HEK293 (cell line): ENCODE results near the gene PEAR1.

Experiments used
- CTCF ChIA-PET: fragments of 350-600 bp; formaldehyde crosslinking; extraction: SDS; loops from one replicate; lab custom pipeline; 2021; ENCODE audit warnings: antibody characterized with exemption; lab: Yijun Ruan, JAX
- POLR2A ChIA-PET: fragments of 300-600 bp; formaldehyde crosslinking; extraction: SDS; loops from one replicate; lab custom pipeline; 2020; ENCODE audit warnings: antibody characterized with exemption, inconsistent platforms; lab: Yijun Ruan, JAX
- H3K27ac ChIP-seq: fragments of 200-500 bp; sonication (Bioruptor generic); 2 replicates; pipeline ENCODE4 v1.5.1; 2014; ENCODE audit warnings: low read depth, low read length, control low read depth, inconsistent platforms; ENCODE audit errors: extremely low read depth
- H3K36me3 ChIP-seq, 2 experiments: fragments of 200-500 bp in 1 of 2; sonication (Bioruptor generic) in 1 of 2; 1 replicate in 1 of 2; 2 replicates in 1 of 2; pipeline ENCODE4 v1.5.1; 2014 to 2017; ENCODE audit warnings: inconsistent platforms in 2 of 2, low read length in 2 of 2; ENCODE audit not compliant: control insufficient read depth in 2 of 2, insufficient read depth in 1 of 2
- H3K4me1 ChIP-seq: fragments of 200-500 bp; sonication (Bioruptor generic); 2 replicates; pipeline ENCODE4 v1.5.1; 2014; ENCODE audit warnings: mild to moderate bottlenecking, low read length, inconsistent platforms; ENCODE audit not compliant: control insufficient read depth, insufficient read depth
- H3K4me3 ChIP-seq: 2 replicates; pipeline ENCODE4 v1.5.1; 2011; ENCODE audit warnings: low read depth, mild to moderate bottlenecking, control low read depth, low read length, moderate library complexity
- H3K9me3 ChIP-seq: fragments of 200-500 bp; sonication (Bioruptor generic); 2 replicates; pipeline ENCODE4 v1.5.1; 2014; ENCODE audit warnings: low read depth, low read length, inconsistent platforms; ENCODE audit not compliant: control insufficient read depth, insufficient read depth
- BCL6B ChIP-seq: fragments of 450-650 bp; formaldehyde crosslinking; IDR thresholded peaks from 2 replicates; pipeline ENCODE4 v1.5.1; 2017; ENCODE audit warnings: missing biosample characterization, missing genetic modification characterization
- HOXC10 ChIP-seq: sonication (generic); formaldehyde crosslinking; IDR thresholded peaks from 2 replicates; pipeline ENCODE4 v1.8.1; 2023; ENCODE audit warnings: mild to moderate bottlenecking, missing genetic modification reagents
- KLF10 ChIP-seq: fragments of 450-650 bp; IDR thresholded peaks from 2 replicates; pipeline ENCODE4 v1.5.1; 2018; ENCODE audit warnings: missing biosample characterization, mild to moderate bottlenecking, missing genetic modification characterization
- REPIN1 ChIP-seq: fragments of 450-650 bp; formaldehyde crosslinking; IDR thresholded peaks from 2 replicates; pipeline ENCODE4 v1.5.1; 2017; ENCODE audit warnings: missing biosample characterization, missing genetic modification characterization, low read depth
- SP7 ChIP-seq: fragments of 450-650 bp; formaldehyde crosslinking; IDR thresholded peaks from 2 replicates; pipeline ENCODE4 v1.5.1; 2016; ENCODE audit warnings: missing biosample characterization, missing genetic modification characterization
- YY1 ChIP-seq: fragments of 450-650 bp; formaldehyde crosslinking; IDR thresholded peaks from 2 replicates; pipeline ENCODE4 v1.5.1; 2018; ENCODE audit warnings: missing biosample characterization, missing genetic modification characterization
- ZNF302 ChIP-seq: fragments of 450-650 bp; formaldehyde crosslinking; IDR thresholded peaks from 2 replicates; pipeline ENCODE4 v1.5.1; 2016; ENCODE audit warnings: missing biosample characterization, missing genetic modification characterization, low read depth
- ZNF354C ChIP-seq: fragments of 450-650 bp; formaldehyde crosslinking; IDR thresholded peaks from 2 replicates; pipeline ENCODE4 v1.5.1; 2016; ENCODE audit warnings: missing biosample characterization, missing genetic modification characterization, low read depth, borderline replicate concordance
- ZNF510 ChIP-seq: fragments of 450-650 bp; formaldehyde crosslinking; IDR thresholded peaks from 2 replicates; pipeline ENCODE4 v1.5.1; 2018; ENCODE audit warnings: mild to moderate bottlenecking, missing genetic modification characterization, missing biosample characterization; ENCODE audit not compliant: insufficient replicate concordance
- ZNF626 ChIP-seq: fragments of 450-650 bp; sonication (Bioruptor Pico); formaldehyde crosslinking; IDR thresholded peaks from 2 replicates; pipeline ENCODE4 v1.5.1; 2018; ENCODE audit warnings: missing biosample characterization, missing genetic modification characterization, inconsistent platforms
- TF ChIP-seq, protein P1 (sequence below): IDR thresholded peaks from 2 replicates; pipeline ENCODE4 v1.6.1; 2011; ENCODE audit warnings: mild to moderate bottlenecking, low read depth, low read length, borderline replicate concordance
- TF ChIP-seq, protein P2 (sequence below): fragments of 450-650 bp; formaldehyde crosslinking; IDR thresholded peaks from 2 replicates; pipeline ENCODE4 v1.5.1; 2016; ENCODE audit warnings: missing biosample characterization, missing genetic modification characterization
- TF ChIP-seq, protein P3 (sequence below): fragments of 450-650 bp; formaldehyde crosslinking; IDR thresholded peaks from 2 replicates; pipeline ENCODE4 v1.5.1; 2016; ENCODE audit warnings: missing biosample characterization, missing genetic modification characterization

PEAR1 gene

GRCh38 chr1:156938813-156939212 lies 45.3 kb downstream of the PEAR1 start:
- Histone ChIP-seq H3K27ac (no peak overlapping the region), H3K4me3 (no peak overlapping the region), H3K9me3 (no peaks in the 10 kb centered on the region), H3K4me1 (no peaks in the 10 kb centered on the region), H3K36me3 (peaks cover 0 to 95% of the 10 kb centered on the region in 2 experiments; a peak in 2 of 3 replicates)
- CTCF ChIA-PET = no interaction called here
- POLR2A ChIA-PET = no interaction called here
- TF ChIP-seq, protein P1, sequence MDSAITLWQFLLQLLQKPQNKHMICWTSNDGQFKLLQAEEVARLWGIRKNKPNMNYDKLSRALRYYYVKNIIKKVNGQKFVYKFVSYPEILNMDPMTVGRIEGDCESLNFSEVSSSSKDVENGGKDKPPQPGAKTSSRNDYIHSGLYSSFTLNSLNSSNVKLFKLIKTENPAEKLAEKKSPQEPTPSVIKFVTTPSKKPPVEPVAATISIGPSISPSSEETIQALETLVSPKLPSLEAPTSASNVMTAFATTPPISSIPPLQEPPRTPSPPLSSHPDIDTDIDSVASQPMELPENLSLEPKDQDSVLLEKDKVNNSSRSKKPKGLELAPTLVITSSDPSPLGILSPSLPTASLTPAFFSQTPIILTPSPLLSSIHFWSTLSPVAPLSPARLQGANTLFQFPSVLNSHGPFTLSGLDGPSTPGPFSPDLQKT = no peak
- TF ChIP-seq, protein P2, sequence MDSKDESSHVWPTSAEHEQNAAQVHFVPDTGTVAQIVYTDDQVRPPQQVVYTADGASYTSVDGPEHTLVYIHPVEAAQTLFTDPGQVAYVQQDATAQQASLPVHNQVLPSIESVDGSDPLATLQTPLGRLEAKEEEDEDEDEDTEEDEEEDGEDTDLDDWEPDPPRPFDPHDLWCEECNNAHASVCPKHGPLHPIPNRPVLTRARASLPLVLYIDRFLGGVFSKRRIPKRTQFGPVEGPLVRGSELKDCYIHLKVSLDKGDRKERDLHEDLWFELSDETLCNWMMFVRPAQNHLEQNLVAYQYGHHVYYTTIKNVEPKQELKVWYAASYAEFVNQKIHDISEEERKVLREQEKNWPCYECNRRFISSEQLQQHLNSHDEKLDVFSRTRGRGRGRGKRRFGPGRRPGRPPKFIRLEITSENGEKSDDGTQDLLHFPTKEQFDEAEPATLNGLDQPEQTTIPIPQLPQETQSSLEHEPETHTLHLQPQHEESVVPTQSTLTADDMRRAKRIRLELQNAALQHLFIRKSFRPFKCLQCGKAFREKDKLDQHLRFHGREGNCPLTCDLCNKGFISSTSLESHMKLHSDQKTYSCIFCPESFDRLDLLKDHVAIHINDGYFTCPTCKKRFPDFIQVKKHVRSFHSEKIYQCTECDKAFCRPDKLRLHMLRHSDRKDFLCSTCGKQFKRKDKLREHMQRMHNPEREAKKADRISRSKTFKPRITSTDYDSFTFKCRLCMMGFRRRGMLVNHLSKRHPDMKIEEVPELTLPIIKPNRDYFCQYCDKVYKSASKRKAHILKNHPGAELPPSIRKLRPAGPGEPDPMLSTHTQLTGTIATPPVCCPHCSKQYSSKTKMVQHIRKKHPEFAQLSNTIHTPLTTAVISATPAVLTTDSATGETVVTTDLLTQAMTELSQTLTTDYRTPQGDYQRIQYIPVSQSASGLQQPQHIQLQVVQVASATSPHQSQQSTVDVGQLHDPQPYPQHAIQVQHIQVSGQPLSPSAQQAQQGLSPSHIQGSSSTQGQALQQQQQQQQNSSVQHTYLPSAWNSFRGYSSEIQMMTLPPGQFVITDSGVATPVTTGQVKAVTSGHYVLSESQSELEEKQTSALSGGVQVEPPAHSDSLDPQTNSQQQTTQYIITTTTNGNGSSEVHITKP (tag by site-specific recombination) = 0 out of 2 replicates have a peak, but pooled peaks have one; percentile 11

DNA sequence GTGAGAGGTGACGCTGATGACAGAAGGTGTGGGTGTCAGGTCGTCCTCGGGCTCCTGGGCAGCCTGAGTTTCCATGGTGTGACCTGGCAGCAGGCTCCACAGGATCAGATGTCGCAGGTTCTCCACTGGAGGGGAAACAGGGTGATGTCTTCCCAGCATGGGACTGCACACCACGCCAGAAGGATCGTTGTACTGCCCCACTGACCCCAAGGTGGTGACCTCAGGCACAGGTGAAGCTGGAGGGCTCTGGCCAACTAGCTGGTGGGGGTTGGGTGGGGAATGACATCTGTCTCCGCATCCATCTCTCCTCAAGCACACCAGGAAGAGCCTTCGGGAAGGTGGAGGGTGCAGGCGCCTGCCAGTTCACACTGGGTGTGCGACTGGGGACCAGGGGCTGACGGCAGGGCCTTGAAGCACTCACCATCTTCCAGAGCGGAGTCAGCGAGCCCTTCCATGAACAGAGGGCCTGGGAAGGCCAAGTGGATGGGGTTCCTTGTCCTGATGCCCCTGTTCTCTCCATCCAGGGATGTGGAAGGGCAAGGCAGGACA lies 46.3 kb downstream of the PEAR1 start:
- peaks cover 0 to 98% of the 10 kb centered on the region in 2 experiments; a peak in 2 of 3 replicates for H3K36me3 ChIP-seq
- no peaks in the 10 kb centered on the region for H3K4me1 ChIP-seq
- H3K9me3 ChIP-seq = no peaks in the 10 kb centered on the region
- no peak overlapping the region for H3K4me3 ChIP-seq
- no peak for TF ChIP-seq ZNF302 (tag by site-specific recombination)
- TF ChIP-seq REPIN1 (tag by site-specific recombination) = no peak
- TF ChIP-seq ZNF510 (tag by site-specific recombination) = no peak
- TF ChIP-seq ZNF626 (tag by site-specific recombination) = no peak
- no peak for TF ChIP-seq ZNF354C (tag by site-specific recombination)
- TF ChIP-seq HOXC10 (CRISPR knock-in tag) = no peak
- TF ChIP-seq, protein P3, sequence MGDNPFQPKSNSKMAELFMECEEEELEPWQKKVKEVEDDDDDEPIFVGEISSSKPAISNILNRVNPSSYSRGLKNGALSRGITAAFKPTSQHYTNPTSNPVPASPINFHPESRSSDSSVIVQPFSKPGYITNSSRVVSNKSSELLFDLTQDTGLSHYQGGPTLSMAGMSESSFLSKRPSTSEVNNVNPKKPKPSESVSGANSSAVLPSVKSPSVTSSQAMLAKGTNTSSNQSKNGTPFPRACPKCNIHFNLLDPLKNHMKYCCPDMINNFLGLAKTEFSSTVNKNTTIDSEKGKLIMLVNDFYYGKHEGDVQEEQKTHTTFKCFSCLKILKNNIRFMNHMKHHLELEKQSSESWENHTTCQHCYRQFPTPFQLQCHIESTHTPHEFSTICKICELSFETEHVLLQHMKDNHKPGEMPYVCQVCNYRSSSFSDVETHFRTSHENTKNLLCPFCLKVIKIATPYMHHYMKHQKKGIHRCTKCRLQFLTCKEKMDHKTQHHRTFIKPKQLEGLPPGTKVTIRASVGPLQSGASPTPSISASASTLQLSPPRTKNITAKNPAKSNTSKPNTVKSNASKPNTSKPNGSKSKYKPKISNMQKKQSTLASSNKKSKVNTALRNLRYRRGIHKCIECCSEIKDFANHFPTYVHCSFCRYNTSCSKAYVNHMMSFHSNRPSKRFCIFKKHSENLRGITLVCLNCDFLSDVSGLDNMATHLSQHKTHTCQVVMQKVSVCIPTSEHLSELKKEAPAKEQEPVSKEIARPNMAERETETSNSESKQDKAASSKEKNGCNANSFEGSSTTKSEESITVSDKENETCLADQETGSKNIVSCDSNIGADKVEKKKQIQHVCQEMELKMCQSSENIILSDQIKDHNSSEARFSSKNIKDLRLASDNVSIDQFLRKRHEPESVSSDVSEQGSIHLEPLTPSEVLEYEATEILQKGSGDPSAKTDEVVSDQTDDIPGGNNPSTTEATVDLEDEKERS (tag by site-specific recombination) = no peak
- TF ChIP-seq YY1 (tag by site-specific recombination) = no peak
- no peak for TF ChIP-seq KLF10 (tag by site-specific recombination)
- TF ChIP-seq BCL6B (tag by site-specific recombination) = no peak
- TF ChIP-seq SP7 = no peak
- no peak overlapping the region for H3K27ac ChIP-seq
- ChIA-PET CTCF (interaction anchor here (0.7 kb wide), 1 partner anchor 249 kb away, joined by 3 read pairs; no protein-coding TSS in a partner anchor), POLR2A (no interaction called here)
